Measurements from ENCODE around the gene ITGB5.
A peak's percentile ranks its signal among the peaks of the same experiment; 100 is the strongest.

DNA sequence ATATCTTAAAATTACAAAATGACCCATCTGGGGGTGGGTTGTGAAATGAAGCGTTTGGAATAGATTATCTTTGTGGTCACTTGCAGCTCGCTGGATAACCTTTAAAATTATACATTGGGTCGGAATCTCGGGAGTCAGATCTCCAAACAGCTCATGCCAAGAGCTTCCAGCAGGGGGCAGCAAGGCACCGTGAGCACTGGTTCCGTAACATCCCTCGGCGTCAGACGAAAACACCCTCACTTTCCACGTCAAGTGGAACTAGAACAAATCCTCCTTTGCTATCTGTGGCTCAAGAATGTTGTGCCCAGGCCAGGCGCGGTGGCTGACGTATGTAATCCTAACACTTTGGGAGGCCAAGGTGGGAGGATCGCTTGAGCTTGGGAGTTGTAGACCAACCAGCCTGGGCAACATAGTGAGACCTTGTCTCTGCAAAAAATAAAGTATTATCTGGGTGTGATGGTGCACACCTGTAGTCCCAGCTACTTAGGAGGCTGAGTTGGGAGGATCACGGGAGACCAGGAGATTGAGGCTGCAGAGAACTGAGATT lies 125.8 kb downstream of the ITGB5 start:
- TF ChIP-seq, protein P1, sequence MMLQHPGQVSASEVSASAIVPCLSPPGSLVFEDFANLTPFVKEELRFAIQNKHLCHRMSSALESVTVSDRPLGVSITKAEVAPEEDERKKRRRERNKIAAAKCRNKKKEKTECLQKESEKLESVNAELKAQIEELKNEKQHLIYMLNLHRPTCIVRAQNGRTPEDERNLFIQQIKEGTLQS (IDR thresholded peaks at IDR 0.05), result no peak
- no peak for TF ChIP-seq POLR2A (IDR thresholded peaks at IDR 0.05; ENCODE audit: borderline replicate concordance, extremely low read depth, insufficient read depth, insufficient read length)
- no peak for TF ChIP-seq ELF1 (IDR thresholded peaks at IDR 0.05; ENCODE audit: borderline replicate concordance, low read depth)
- TF ChIP-seq, protein P2, sequence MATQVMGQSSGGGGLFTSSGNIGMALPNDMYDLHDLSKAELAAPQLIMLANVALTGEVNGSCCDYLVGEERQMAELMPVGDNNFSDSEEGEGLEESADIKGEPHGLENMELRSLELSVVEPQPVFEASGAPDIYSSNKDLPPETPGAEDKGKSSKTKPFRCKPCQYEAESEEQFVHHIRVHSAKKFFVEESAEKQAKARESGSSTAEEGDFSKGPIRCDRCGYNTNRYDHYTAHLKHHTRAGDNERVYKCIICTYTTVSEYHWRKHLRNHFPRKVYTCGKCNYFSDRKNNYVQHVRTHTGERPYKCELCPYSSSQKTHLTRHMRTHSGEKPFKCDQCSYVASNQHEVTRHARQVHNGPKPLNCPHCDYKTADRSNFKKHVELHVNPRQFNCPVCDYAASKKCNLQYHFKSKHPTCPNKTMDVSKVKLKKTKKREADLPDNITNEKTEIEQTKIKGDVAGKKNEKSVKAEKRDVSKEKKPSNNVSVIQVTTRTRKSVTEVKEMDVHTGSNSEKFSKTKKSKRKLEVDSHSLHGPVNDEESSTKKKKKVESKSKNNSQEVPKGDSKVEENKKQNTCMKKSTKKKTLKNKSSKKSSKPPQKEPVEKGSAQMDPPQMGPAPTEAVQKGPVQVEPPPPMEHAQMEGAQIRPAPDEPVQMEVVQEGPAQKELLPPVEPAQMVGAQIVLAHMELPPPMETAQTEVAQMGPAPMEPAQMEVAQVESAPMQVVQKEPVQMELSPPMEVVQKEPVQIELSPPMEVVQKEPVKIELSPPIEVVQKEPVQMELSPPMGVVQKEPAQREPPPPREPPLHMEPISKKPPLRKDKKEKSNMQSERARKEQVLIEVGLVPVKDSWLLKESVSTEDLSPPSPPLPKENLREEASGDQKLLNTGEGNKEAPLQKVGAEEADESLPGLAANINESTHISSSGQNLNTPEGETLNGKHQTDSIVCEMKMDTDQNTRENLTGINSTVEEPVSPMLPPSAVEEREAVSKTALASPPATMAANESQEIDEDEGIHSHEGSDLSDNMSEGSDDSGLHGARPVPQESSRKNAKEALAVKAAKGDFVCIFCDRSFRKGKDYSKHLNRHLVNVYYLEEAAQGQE (IDR thresholded peaks at IDR 0.05; ENCODE audit: low read depth), result no peak
- TF ChIP-seq, protein P3, sequence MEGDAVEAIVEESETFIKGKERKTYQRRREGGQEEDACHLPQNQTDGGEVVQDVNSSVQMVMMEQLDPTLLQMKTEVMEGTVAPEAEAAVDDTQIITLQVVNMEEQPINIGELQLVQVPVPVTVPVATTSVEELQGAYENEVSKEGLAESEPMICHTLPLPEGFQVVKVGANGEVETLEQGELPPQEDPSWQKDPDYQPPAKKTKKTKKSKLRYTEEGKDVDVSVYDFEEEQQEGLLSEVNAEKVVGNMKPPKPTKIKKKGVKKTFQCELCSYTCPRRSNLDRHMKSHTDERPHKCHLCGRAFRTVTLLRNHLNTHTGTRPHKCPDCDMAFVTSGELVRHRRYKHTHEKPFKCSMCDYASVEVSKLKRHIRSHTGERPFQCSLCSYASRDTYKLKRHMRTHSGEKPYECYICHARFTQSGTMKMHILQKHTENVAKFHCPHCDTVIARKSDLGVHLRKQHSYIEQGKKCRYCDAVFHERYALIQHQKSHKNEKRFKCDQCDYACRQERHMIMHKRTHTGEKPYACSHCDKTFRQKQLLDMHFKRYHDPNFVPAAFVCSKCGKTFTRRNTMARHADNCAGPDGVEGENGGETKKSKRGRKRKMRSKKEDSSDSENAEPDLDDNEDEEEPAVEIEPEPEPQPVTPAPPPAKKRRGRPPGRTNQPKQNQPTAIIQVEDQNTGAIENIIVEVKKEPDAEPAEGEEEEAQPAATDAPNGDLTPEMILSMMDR (IDR thresholded peaks at IDR 0.05 in 2 of 3, conservative IDR thresholded peaks at IDR 0.05 in 1 of 3; ENCODE audit: borderline replicate concordance in 1 of 3, insufficient read depth in 1 of 3, low read depth in 2 of 3, low read length in 2 of 3), result peak; percentile 81 to 95 (median 93)
- TF ChIP-seq RAD21 (IDR thresholded peaks at IDR 0.05; ENCODE audit: low read depth), result peak; percentile 94
- TF ChIP-seq ZNF274 (IDR thresholded peaks at IDR 0.05; ENCODE audit: low read depth, low read length), result no peak
